ACC112 (cell line): ENCODE results near the gene OSBPL5.

ENCODE experiments used
- H2AFZ ChIP-seq: fragments of 200-600 bp; sonication (generic); one replicate; pipeline ENCODE4 v1.6.0; 2017; ENCODE audit warnings: antibody characterized with exemption, low read length; ENCODE audit not compliant: unreplicated experiment
- H3K27ac ChIP-seq: fragments of 200-600 bp; sonication (generic); 2 replicates; pipeline ENCODE4 v1.5.1; 2014; ENCODE audit warnings: low read depth, mild to moderate bottlenecking, antibody characterized with exemption, low read length, moderate library complexity
- H3K27me3 ChIP-seq: fragments of 200-600 bp; sonication (generic); 2 replicates; pipeline ENCODE4 v1.6.1; 2014; ENCODE audit warnings: mild to moderate bottlenecking, antibody characterized with exemption, low read length, moderate library complexity, mixed read lengths; ENCODE audit not compliant: insufficient read depth
- H3K36me3 ChIP-seq: fragments of 200-600 bp; sonication (generic); 2 replicates; pipeline ENCODE4 v1.6.1; 2016; ENCODE audit warnings: mild to moderate bottlenecking, antibody characterized with exemption, low read length, moderate library complexity, mixed read lengths; ENCODE audit not compliant: insufficient read depth
- H3K4me1 ChIP-seq: fragments of 200-600 bp; sonication (generic); one replicate; pipeline ENCODE4 v1.6.1; 2016; ENCODE audit warnings: low read length, mixed read lengths; ENCODE audit not compliant: insufficient read depth, unreplicated experiment, control insufficient read depth
- H3K4me3 ChIP-seq: fragments of 200-600 bp; sonication (generic); 2 replicates; pipeline ENCODE4 v1.5.1; 2014; ENCODE audit warnings: mild to moderate bottlenecking, low read depth, low read length
- H3K79me2 ChIP-seq: fragments of 200-600 bp; sonication (generic); one replicate; pipeline ENCODE4 v1.6.0; 2016; ENCODE audit warnings: low read length; ENCODE audit not compliant: control insufficient read depth, unreplicated experiment, insufficient read depth

The OSBPL5 gene

GRCh38 chr11:3165152-3165705, at the start of gene OSBPL5:
Gene OSBPL5 (minus strand): TSS chr11:3165310. CDS start chr11:3129148, 36,162 bp downstream.
- no peak within 1 kb of the TSS for H3K27ac ChIP-seq
- peaks cover 22% of the 10 kb centered on the region for H3K79me2 ChIP-seq
- H2AFZ ChIP-seq = peak within 1 kb of the TSS; percentile 75
- H3K36me3 ChIP-seq = no peaks in the 10 kb centered on the region
- H3K4me3 ChIP-seq = peak within 1 kb of the TSS; percentile 98
- H3K4me1 ChIP-seq = peaks cover 30% of the 10 kb centered on the region
- H3K27me3 ChIP-seq = no peaks in the 10 kb centered on the region

GRCh38 chr11:3214420-3214699, 49.2 kb upstream of the OSBPL5 start:
- Histone ChIP-seq H3K4me3 (no peak overlapping the region), H3K27ac (no peak overlapping the region), H2AFZ (no peak overlapping the region), H3K79me2 (no peaks in the 10 kb centered on the region), H3K27me3 (peaks cover 45% of the 10 kb centered on the region), H3K4me1 (no peaks in the 10 kb centered on the region), H3K36me3 (no peaks in the 10 kb centered on the region)

GRCh38 chr11:3213659-3214419, 48.7 kb upstream of the OSBPL5 start:
- H3K36me3 ChIP-seq = no peaks in the 10 kb centered on the region
- H2AFZ ChIP-seq = no peak overlapping the region
- H3K27me3 ChIP-seq = peaks cover 41% of the 10 kb centered on the region

GRCh38 chr11:3208272-3208671, 43.2 kb upstream of the OSBPL5 start:
- Histone ChIP-seq H3K4me1 (no peaks in the 10 kb centered on the region), H3K36me3 (no peaks in the 10 kb centered on the region), H3K27me3 (peaks cover 39% of the 10 kb centered on the region), H3K27ac (no peak overlapping the region), H2AFZ (no peak overlapping the region), H3K79me2 (no peaks in the 10 kb centered on the region), H3K4me3 (no peak overlapping the region)

More at GRCh38 chr11:3213659-3214419, 48.7 kb upstream of the OSBPL5 start:
- no peak overlapping the region for H3K4me3 ChIP-seq
- H3K27ac ChIP-seq = no peak overlapping the region
- no peaks in the 10 kb centered on the region for H3K4me1 ChIP-seq
- H3K79me2 ChIP-seq = no peaks in the 10 kb centered on the region

GRCh38 chr11:3207526-3208189, 42.5 kb upstream of the OSBPL5 start:
- no peak overlapping the region for H3K4me3 ChIP-seq
- H2AFZ ChIP-seq = no peak overlapping the region
- no peak overlapping the region for H3K27ac ChIP-seq
- H3K4me1 ChIP-seq = no peaks in the 10 kb centered on the region
- H3K79me2 ChIP-seq = no peaks in the 10 kb centered on the region
- no peaks in the 10 kb centered on the region for H3K36me3 ChIP-seq
- peaks cover 39% of the 10 kb centered on the region for H3K27me3 ChIP-seq

- Histone ChIP-seq H3K27me3 (peaks cover 43% of the 10 kb centered on the region), H3K36me3 (no peaks in the 10 kb centered on the region), H3K4me3 (no peak overlapping the region), H2AFZ (no peak overlapping the region), H3K79me2 (no peaks in the 10 kb centered on the region), H3K27ac (no peak overlapping the region), H3K4me1 (no peaks in the 10 kb centered on the region)
Observed at GRCh38 chr11:3206922-3207204, 41.8 kb upstream of the OSBPL5 start.

GRCh38 chr11:3206156-3206921, 41.2 kb upstream of the OSBPL5 start:
- H2AFZ ChIP-seq = no peak overlapping the region
- no peaks in the 10 kb centered on the region for H3K36me3 ChIP-seq
- H3K27ac ChIP-seq = no peak overlapping the region
- H3K4me3 ChIP-seq = no peak overlapping the region
- peaks cover 43% of the 10 kb centered on the region for H3K27me3 ChIP-seq
- no peaks in the 10 kb centered on the region for H3K4me1 ChIP-seq
- H3K79me2 ChIP-seq = no peaks in the 10 kb centered on the region

- no peaks in the 10 kb centered on the region for H3K36me3 ChIP-seq
- no peaks in the 10 kb centered on the region for H3K4me1 ChIP-seq
- H3K79me2 ChIP-seq = no peaks in the 10 kb centered on the region
- peaks cover 44% of the 10 kb centered on the region for H3K27me3 ChIP-seq
- H3K27ac ChIP-seq = no peak overlapping the region
- H2AFZ ChIP-seq = no peak overlapping the region
- peak overlapping the region; percentile 37; the same call in 1 of the 2 replicates for H3K4me3 ChIP-seq
Observed at GRCh38 chr11:3205261-3206155, 40.4 kb upstream of the OSBPL5 start.

GRCh38 chr11:3204141-3205015, 39.3 kb upstream of the OSBPL5 start:
- no peak overlapping the region for H3K4me3 ChIP-seq
- peaks cover 50% of the 10 kb centered on the region for H3K27me3 ChIP-seq
- H3K27ac ChIP-seq = no peak overlapping the region
- H2AFZ ChIP-seq = no peak overlapping the region
- no peaks in the 10 kb centered on the region for H3K79me2 ChIP-seq
- no peaks in the 10 kb centered on the region for H3K36me3 ChIP-seq
- no peaks in the 10 kb centered on the region for H3K4me1 ChIP-seq
